CD4-positive, alpha-beta T cell treated with Interleukin-15 for 4 hours (primary cell): Measurements from ENCODE around the gene LRRK1.
"Not testable (repeated sequence)": the region's sequence is repeated elsewhere in the genome, so short reads cannot be mapped to it uniquely, and the experiment has no call there.

Source experiments
- DNase-seq: peaks from one replicate; pipeline ENCODE4 v3.0.0-alpha.2; 2020; ENCODE audit warnings: low spot score

Gene LRRK1

GRCh38 chr15:101071651-101072050, 152.5 kb downstream of the LRRK1 start:
- DNase-seq = no peak

- not testable (repeated sequence) for DNase-seq
These were observed 153.1 kb downstream of the LRRK1 start for GRCh38 chr15:101072235-101072634.

GRCh38 chr15:101077806-101078668, 158.9 kb downstream of the LRRK1 start:
- DNase-seq = not testable (repeated sequence)

- no peak for DNase-seq
These were observed 159.6 kb downstream of the LRRK1 start for GRCh38 chr15:101078669-101079323.

GRCh38 chr15:101081900-101082299, 162.7 kb downstream of the LRRK1 start:
- no peak for DNase-seq

- no peak for DNase-seq
These were observed 164.3 kb downstream of the LRRK1 start for GRCh38 chr15:101083336-101084045.

GRCh38 chr15:101084801-101085200, 165.6 kb downstream of the LRRK1 start:
- no peak for DNase-seq

- no peak for DNase-seq
These were observed 166.1 kb downstream of the LRRK1 start for GRCh38 chr15:101085311-101085700.

GRCh38 chr15:101086394-101087171, 167.4 kb downstream of the LRRK1 start:
- no peak for DNase-seq

- no peak for DNase-seq
These were observed 168.1 kb downstream of the LRRK1 start for GRCh38 chr15:101087172-101087769.

GRCh38 chr15:101088271-101088670, 169.1 kb downstream of the LRRK1 start:
- no peak for DNase-seq

GRCh38 chr15:101088788-101089578, 169.8 kb downstream of the LRRK1 start:
- peak; percentile 75 for DNase-seq

GRCh38 chr15:101089579-101090427, 170.6 kb downstream of the LRRK1 start:
- DNase-seq = no peak

- DNase-seq = no peak
These were observed 171.3 kb downstream of the LRRK1 start for GRCh38 chr15:101090428-101090790.

GRCh38 chr15:101091080-101092017, 172.2 kb downstream of the LRRK1 start:
- DNase-seq = no peak

GRCh38 chr15:101092156-101092866, 173.2 kb downstream of the LRRK1 start:
- DNase-seq = no peak

- DNase-seq = no peak
These were observed 173.7 kb downstream of the LRRK1 start for GRCh38 chr15:101092867-101093202.

GRCh38 chr15:101093958-101094357, 174.8 kb downstream of the LRRK1 start:
- DNase-seq = no peak
